OCI-LY3 (cell line): ENCODE results near the gene KLF12.

ENCODE experiments used
- EZH2phosphoT487 ChIP-seq: fragments of 200-600 bp; shearing (Covaris generic); IDR thresholded peaks from 2 replicates; pipeline ENCODE4 v1.6.1; 2018; ENCODE audit warnings: antibody characterized with exemption, mixed run types, low read depth
- TF ChIP-seq, protein P1 (sequence below): fragments of 200-600, 300-600 bp; sonication (generic); IDR thresholded peaks from 2 replicates; pipeline ENCODE4 v1.5.1; 2014; ENCODE audit warnings: antibody characterized with exemption, low read length, low read depth

GRCh38 chr13:74151859-74152258, 17.7 kb upstream of the KLF12 start:
- TF ChIP-seq EZH2phosphoT487: no peak
- TF ChIP-seq, protein P1, sequence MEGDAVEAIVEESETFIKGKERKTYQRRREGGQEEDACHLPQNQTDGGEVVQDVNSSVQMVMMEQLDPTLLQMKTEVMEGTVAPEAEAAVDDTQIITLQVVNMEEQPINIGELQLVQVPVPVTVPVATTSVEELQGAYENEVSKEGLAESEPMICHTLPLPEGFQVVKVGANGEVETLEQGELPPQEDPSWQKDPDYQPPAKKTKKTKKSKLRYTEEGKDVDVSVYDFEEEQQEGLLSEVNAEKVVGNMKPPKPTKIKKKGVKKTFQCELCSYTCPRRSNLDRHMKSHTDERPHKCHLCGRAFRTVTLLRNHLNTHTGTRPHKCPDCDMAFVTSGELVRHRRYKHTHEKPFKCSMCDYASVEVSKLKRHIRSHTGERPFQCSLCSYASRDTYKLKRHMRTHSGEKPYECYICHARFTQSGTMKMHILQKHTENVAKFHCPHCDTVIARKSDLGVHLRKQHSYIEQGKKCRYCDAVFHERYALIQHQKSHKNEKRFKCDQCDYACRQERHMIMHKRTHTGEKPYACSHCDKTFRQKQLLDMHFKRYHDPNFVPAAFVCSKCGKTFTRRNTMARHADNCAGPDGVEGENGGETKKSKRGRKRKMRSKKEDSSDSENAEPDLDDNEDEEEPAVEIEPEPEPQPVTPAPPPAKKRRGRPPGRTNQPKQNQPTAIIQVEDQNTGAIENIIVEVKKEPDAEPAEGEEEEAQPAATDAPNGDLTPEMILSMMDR: no peak
